Activated naive CD8-positive, alpha-beta T cell treated with anti-CD3 and anti-CD28 coated beads, Interleukin-2, amount 10 ng/mL, durations not matched to agents 7 days and 5 days (primary cell): ENCODE data around the gene TREML4. TPM values are rescaled to one million over a fixed set of nuclear protein-coding genes. Genes with fewer than 3 reads are reported as not detected.

Source experiments
- ATAC-seq: fragments of 150-1000 bp; cut with Tn5 transposase; one replicate; pipeline ENCODE4 v1.10.0; 2021; ENCODE audit warnings: low read depth, moderate library complexity
- POLR2A ChIA-PET: fragments of 350-600 bp; sonication (Branson Sonifier 250); formaldehyde crosslinking; loops from one replicate; lab custom pipeline; 2021; ENCODE audit warnings: antibody characterized with exemption; lab: Charles Lee
- DNase-seq: peaks from one replicate; pipeline ENCODE4 v3.0.0; 2021
- H3K27ac Mint-ChIP-seq: one replicate; pipeline ENCODE4 v1.8.0; 2022; ENCODE audit warnings: mild to moderate bottlenecking, mixed read lengths
- H3K27me3 Mint-ChIP-seq: one replicate; pipeline ENCODE4 v1.8.0; 2022; ENCODE audit warnings: mild to moderate bottlenecking, moderate library complexity, mixed read lengths
- H3K36me3 Mint-ChIP-seq: one replicate; pipeline ENCODE4 v1.8.0; 2021; ENCODE audit warnings: mild to moderate bottlenecking, mixed read lengths
- H3K4me1 Mint-ChIP-seq: one replicate; pipeline ENCODE4 v1.8.0; 2021; ENCODE audit warnings: mixed read lengths
- H3K4me3 Mint-ChIP-seq: one replicate; pipeline ENCODE4 v1.8.0; 2022; ENCODE audit warnings: mild to moderate bottlenecking, moderate library complexity, mixed read lengths
- H3K9me3 Mint-ChIP-seq: one replicate; pipeline ENCODE4 v1.8.0; 2021; ENCODE audit warnings: mixed read lengths
- total RNA-seq, 2 experiments: library from RNA; stranded (reverse); gene quantifications; one replicate each; pipeline ENCODE4 v1.2.3, GENCODE V29; 2021

Gene TREML4
- total RNA-seq, 2 experiments from 2014 or later, result not detected

DNA sequence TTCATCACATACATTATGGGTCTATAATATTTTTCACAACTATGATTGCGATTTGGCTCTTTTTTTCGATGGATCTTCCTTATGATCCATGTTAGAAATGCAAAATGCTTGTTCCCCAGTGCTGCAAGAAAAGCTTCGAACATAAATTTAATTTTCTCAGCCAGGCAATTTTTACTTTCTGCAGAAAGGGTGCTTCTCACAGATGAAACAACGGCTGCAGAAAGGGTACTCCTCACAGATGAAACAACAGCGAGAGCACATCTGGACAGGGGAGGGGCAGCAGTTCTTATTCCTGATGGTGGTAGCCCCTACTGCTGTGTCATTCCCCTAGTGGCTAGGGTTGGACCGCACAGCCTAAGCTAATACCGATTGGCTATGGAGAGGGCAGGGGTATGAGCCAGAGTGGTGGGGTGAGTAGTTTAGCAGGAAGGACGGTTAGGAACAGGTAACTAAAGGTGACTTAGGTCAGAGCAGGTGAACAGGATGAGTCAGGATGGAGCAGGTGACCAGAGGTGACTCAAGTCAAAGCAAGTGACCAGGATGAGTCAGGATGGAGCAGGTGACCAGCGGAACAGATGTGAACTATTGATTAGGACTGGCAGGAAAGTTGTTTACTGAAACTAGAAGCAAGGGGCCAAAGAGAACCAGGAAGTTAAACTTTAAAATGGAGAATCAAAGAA is 13.4 kb upstream of the TREML4 start:
- peaks cover 10% of the 10 kb centered on the region for H3K27me3 Mint-ChIP-seq
- no peak overlapping the region for H3K4me3 Mint-ChIP-seq
- no peak for ATAC-seq
- no peak overlapping the region for H3K27ac Mint-ChIP-seq
- peaks cover 6% of the 10 kb centered on the region for H3K36me3 Mint-ChIP-seq
- peaks cover 2% of the 10 kb centered on the region for H3K4me1 Mint-ChIP-seq
- H3K9me3 Mint-ChIP-seq, result peaks cover 13% of the 10 kb centered on the region
- POLR2A ChIA-PET, result no interaction called here
- DNase-seq, result no peak

DNA sequence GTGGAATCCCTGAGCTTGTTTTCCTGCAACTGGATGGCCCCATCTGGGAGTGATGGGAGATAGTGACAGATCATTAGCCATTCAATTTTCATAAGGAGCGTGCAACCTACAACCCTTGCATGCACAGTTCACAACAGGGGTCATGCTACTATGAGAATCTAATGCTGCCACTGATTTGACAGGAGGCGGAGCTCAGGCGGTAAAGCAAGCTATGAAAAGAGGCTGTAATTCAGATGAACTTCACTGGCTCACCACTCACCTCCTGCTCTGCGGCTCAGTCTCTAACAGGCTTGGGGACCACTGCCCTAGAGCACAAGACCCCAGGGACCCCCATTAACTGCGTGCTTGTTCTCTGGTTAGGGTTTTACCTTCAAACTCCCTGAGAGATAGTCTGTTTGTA is 12.4 kb upstream of the TREML4 start:
- POLR2A ChIA-PET, result interaction anchor here (1.3 kb wide), 1 partner anchor 13 kb away, joined by 4 read pairs; no protein-coding TSS in a partner anchor
- DNase-seq (no peak), ATAC-seq (no peak)
- Mint-ChIP-seq H3K27ac (no peak overlapping the region), H3K4me3 (no peak overlapping the region), H3K9me3 (peaks cover 19% of the 10 kb centered on the region), H3K36me3 (peaks cover 6% of the 10 kb centered on the region), H3K27me3 (peaks cover 13% of the 10 kb centered on the region), H3K4me1 (no peaks in the 10 kb centered on the region)

DNA sequence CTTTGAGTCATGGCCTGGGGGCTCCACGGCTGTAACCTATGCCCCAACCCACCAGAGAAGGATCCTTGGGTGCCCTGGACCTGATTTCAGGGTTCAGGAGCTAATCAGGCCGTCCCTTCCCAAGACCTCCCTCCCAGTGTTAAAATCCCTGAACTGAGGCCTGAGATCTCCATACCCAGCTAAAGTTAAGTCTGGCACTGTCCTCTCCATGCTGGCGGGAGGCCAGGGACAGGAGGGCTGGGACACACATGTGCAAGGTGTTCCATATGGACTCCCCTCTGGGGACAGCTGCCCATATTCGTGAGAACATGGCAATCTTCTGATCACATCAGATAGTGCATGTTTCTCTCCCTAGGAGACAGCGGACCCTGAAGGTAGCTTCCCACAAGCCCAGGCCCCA is 11.5 kb upstream of the TREML4 start:
- Mint-ChIP-seq H3K4me1 (no peaks in the 10 kb centered on the region), H3K27ac (no peak overlapping the region), H3K9me3 (peaks cover 19% of the 10 kb centered on the region), H3K36me3 (peaks cover 6% of the 10 kb centered on the region), H3K4me3 (no peak overlapping the region), H3K27me3 (peaks cover 10% of the 10 kb centered on the region)
- ATAC-seq (no peak), DNase-seq (no peak)
- POLR2A ChIA-PET, result interaction anchor here (0.6 to 1.3 kb wide), 2 partner anchors 14 to 113 kb away, joined by 4 read pairs; no protein-coding TSS in a partner anchor

DNA sequence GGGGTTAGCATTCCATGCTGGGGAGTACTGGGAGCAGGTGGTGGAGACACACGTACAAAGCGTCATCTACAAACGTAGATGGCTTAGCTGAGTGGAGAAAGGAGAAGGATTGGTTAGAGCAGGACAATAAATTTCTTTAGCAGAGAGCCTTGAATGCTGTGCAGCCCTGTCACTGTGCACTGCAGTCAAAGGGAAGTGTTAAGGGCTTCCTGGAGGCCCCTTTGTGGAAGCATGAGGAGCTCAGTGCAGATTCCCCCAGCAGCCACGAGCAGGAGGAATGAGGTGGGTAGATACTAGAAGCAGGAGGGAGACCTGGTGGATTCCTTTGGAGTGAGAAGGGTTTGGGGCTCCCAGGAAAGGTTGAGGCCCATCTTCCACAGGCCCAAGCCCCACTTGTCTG is 6.1 kb upstream of the TREML4 start:
- Mint-ChIP-seq H3K4me3 (no peak overlapping the region), H3K4me1 (peaks cover 6% of the 10 kb centered on the region), H3K9me3 (peaks cover 9% of the 10 kb centered on the region), H3K36me3 (no peaks in the 10 kb centered on the region), H3K27ac (peak overlapping the region; percentile 33), H3K27me3 (peaks cover 22% of the 10 kb centered on the region)
- POLR2A ChIA-PET, result no interaction called here
- ATAC-seq (no peak), DNase-seq (no peak)

DNA sequence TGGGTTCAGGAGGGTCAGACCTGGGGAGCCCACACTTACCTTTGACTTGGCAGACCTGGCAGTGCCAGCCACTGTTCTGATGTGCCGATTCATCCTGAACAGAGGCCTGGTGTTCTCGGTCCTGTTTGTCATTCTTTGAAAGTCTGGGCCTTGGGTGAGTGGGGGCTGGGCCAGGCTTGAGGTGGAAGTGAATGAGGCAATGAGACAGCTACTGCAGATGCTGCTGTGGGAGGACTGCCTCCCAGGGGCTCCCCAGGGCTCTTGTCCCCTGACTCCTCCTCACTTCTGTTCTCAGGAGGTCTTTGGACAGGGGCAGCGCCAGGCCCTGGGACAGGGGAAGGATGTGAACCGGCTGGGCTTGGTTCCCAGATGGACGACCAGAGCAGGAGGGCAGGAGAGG is 5.6 kb upstream of the TREML4 start:
- POLR2A ChIA-PET, result no interaction called here
- Mint-ChIP-seq H3K27ac (no peak overlapping the region), H3K9me3 (peaks cover 9% of the 10 kb centered on the region), H3K27me3 (peaks cover 22% of the 10 kb centered on the region), H3K4me3 (no peak overlapping the region), H3K36me3 (no peaks in the 10 kb centered on the region), H3K4me1 (peaks cover 6% of the 10 kb centered on the region)
- ATAC-seq (no peak), DNase-seq (no peak)

DNA sequence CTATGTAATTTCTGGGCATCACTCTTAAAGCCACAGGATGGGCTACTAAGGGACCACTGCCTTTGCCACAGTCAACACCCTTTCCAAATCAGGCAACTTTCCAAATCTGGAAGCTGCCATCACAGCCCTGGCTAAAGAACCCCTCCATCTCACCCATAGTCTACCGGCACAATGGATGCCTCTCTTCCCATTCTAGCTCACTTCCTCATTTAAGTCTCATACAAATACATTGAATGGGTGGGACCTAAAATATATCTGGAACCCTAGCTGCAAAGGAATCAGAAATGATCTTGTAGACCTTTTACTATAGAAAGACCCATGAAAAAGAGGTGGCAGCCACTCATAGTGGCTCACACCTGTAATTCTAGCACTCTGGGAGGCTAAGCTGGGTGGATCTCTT is 3.3 kb upstream of the TREML4 start:
- peaks cover 27% of the 10 kb centered on the region for H3K27me3 Mint-ChIP-seq
- DNase-seq (no peak), ATAC-seq (no peak)
- no peak overlapping the region for H3K4me3 Mint-ChIP-seq
- H3K36me3 Mint-ChIP-seq, result no peaks in the 10 kb centered on the region
- no peak overlapping the region for H3K27ac Mint-ChIP-seq
- peaks cover 7% of the 10 kb centered on the region for H3K4me1 Mint-ChIP-seq
- POLR2A ChIA-PET, result no interaction called here
- H3K9me3 Mint-ChIP-seq, result peaks cover 6% of the 10 kb centered on the region

DNA sequence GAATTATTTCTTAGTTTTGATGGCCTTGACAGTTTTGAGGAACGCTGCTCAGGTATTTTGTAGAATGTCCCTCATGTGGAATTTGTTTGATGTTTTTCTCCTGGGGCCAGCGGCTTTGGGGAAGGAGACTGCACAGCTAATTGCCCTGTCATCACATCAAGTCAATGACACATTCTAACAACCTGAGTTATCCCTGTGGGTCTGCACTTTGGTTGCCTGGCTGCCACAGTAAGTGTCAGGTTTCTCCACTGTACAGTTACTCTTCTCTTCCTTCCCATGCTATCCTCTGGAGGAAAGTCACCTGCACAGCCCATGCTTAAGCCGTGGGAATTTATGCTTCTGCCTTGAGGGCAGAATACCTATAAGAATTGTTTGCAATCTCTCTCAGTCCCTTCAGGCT is 1.4 kb upstream of the TREML4 start:
- H3K36me3 Mint-ChIP-seq, result no peaks in the 10 kb centered on the region
- H3K4me3 Mint-ChIP-seq, result no peak overlapping the region
- POLR2A ChIA-PET, result no interaction called here
- ATAC-seq (no peak), DNase-seq (no peak)
- H3K27me3 Mint-ChIP-seq, result peaks cover 29% of the 10 kb centered on the region
- peaks cover 7% of the 10 kb centered on the region for H3K4me1 Mint-ChIP-seq
- H3K27ac Mint-ChIP-seq, result no peak overlapping the region
- H3K9me3 Mint-ChIP-seq, result no peaks in the 10 kb centered on the region

DNA sequence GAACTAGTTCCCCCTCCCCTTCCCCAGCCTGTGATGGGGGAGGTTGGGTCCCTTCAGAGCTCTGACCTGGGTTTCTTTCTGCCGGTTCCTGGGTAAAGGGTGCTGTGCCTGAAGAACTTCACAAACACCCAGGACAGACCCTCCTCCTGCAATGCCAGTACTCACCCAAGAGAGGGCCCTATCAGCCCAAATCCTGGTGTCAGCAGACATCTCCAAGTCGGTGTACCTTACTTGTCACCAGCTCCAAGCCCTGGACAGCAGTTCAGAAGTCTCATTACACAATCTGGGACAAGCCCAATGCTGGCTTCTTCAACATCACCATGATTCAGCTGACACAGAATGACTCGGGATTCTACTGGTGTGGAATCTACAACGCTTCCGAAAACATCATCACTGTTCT is 467 bp downstream of the TREML4 start:
- ATAC-seq (no peak), DNase-seq (no peak)
- H3K36me3 Mint-ChIP-seq, result no peaks in the 10 kb centered on the region
- peaks cover 38% of the 10 kb centered on the region for H3K27me3 Mint-ChIP-seq
- POLR2A ChIA-PET, result no interaction called here
- peaks cover 1% of the 10 kb centered on the region for H3K4me1 Mint-ChIP-seq
- no peak overlapping the region for H3K27ac Mint-ChIP-seq
- H3K9me3 Mint-ChIP-seq, result no peaks in the 10 kb centered on the region
- no peak overlapping the region for H3K4me3 Mint-ChIP-seq

DNA sequence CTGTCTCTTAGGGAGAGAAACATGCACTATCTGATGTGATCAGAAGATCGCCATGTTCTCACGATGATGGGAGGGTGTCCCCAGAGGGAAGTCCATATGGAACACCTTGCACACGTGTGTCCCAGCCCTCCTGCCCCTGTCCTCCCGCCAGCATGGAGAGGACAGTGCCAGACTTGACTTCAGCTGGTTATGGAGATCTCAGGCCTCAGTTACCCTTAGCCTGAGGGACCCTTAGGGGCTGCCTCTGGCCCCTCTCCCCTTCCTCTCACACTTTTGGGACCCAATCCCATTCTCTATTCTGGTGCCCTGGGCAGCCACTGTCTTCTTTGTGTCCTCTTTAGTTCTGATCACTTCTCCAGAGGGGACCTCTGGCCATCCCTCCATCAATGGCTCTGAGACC is 1.6 kb downstream of the TREML4 start:
- Mint-ChIP-seq H3K27me3 (peaks cover 42% of the 10 kb centered on the region), H3K4me1 (peaks cover 1% of the 10 kb centered on the region), H3K27ac (peak overlapping the region; percentile 10), H3K36me3 (no peaks in the 10 kb centered on the region), H3K4me3 (no peak overlapping the region), H3K9me3 (no peaks in the 10 kb centered on the region)
- POLR2A ChIA-PET, result no interaction called here
- DNase-seq, result no peak
- ATAC-seq, result no peak

DNA sequence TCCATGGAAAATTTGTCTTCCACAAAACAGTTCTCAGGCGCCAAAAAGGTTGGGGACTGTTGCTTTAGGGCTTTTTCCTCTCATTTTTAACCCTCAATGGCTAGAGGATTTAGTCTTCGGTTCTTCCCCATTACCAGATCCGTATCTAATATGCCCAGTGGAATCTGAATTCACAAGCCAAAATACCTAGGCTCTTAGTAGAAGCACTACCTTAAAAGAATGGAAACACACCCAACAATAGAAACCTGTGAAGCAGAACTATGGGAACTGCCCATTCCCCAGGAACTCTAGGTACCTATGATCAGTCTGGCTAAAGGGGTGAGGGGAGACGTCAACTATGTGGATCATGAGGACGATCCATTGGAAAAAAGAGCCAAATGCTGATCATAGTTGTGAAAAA is 3.1 kb downstream of the TREML4 start:
- Mint-ChIP-seq H3K9me3 (no peaks in the 10 kb centered on the region), H3K4me3 (no peak overlapping the region), H3K4me1 (peaks cover 1% of the 10 kb centered on the region), H3K27ac (no peak overlapping the region), H3K27me3 (peaks cover 33% of the 10 kb centered on the region), H3K36me3 (no peaks in the 10 kb centered on the region)
- DNase-seq (no peak), ATAC-seq (no peak)
- POLR2A ChIA-PET, result no interaction called here

DNA sequence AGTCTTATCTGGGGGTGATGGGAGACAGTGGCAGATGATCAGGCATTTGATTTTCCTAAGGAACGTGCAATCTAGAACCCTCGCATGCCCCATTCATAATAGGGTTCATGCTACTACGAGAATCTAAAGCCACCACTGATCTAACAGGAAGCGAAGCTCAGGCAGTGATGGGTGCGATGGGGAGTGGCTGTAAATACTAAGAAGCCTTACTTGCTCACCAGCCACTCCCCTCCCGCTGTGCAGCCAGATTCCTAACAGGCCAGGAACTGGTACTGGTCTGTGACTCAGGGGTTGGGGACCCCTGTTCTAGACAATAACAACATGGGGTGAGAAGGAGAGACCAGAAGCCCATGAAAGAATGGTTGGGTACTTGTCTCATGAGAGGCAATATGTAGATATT is 4.5 kb downstream of the TREML4 start:
- Mint-ChIP-seq H3K9me3 (no peaks in the 10 kb centered on the region), H3K36me3 (no peaks in the 10 kb centered on the region), H3K4me1 (peaks cover 4% of the 10 kb centered on the region), H3K4me3 (no peak overlapping the region), H3K27me3 (peaks cover 29% of the 10 kb centered on the region), H3K27ac (no peak overlapping the region)
- DNase-seq (no peak), ATAC-seq (no peak)
- POLR2A ChIA-PET, result interaction anchor here (0.6 kb wide), 1 partner anchor 376 kb away, joined by 5 read pairs; no protein-coding TSS in a partner anchor

DNA sequence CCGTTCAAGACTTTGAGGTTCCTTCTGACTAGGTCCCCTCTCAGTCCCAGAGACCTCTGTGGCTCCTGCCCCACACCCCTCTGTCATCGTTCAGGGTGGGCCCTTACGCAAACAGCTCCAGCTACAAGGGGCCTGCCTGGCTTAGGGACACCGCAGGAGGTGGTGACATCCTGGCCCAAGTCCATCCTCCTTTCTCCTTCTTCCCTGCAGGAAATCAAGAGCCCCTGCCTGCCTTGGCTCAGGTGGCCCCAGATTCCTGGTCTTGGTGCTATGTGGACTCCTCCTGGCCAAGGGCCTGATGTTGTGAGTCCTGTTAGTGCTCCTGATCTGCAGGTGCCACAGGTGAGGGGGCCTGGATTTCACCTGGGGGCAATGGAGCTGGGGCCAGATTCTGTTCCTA is 8.1 kb downstream of the TREML4 start:
- no peak overlapping the region for H3K27ac Mint-ChIP-seq
- H3K27me3 Mint-ChIP-seq, result peaks cover 53% of the 10 kb centered on the region
- H3K4me1 Mint-ChIP-seq, result peaks cover 2% of the 10 kb centered on the region
- no peak overlapping the region for H3K4me3 Mint-ChIP-seq
- POLR2A ChIA-PET, result no interaction called here
- DNase-seq (no peak), ATAC-seq (no peak)
- peaks cover 2% of the 10 kb centered on the region for H3K36me3 Mint-ChIP-seq
- no peaks in the 10 kb centered on the region for H3K9me3 Mint-ChIP-seq

DNA sequence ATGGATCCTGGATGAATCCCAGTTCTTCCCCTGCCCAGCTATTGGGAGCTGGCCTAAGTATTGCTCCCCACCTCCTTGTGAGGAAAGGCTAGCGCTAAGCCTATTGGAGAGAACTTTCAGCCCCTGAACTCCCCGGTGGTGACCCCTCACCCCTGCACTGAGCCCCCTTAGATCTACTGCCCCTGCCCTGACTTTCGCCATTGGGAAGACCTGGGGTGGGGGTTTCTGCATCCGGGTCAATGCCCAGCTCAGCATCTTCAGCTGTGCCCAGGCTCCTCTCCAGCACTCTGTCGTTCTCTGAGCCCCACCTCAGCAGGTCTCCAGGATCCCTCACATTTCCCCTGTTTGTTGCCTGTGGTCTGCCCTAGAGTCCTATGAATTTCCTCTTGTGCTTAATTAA is 9.0 kb downstream of the TREML4 start:
- peaks cover 50% of the 10 kb centered on the region for H3K27me3 Mint-ChIP-seq

DNA sequence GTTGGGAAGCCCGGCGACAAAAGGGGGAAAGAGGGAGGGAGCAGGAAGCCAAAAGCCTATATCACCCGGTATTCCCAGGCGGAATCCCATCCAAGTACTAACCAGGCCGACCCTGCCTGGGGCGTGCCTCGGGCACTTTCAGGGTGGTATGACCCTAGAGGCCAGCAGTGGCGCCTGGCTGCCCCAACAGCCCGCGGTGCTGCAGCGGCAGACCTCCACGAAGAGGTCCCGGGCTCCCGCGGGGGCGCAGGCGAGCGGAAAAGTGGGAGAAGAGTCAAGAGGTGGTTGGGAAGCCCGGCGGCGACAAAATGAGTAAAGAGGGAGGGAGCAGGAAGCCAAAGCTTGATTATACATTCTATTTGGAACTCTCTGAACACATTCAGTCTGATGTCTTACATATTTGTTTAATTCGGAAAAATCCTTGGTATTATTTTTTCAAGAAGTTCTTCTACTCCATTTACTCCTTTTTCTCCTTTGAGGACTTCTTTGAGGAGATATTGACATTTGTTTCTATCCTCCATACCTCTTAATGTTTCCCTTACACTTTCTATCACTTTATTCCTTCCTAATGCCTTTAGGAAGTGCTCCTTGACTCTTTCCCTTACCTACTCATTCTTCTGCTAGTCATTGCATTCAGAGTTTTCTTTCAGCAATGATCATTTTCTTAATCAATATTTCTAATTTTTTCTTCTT is 11.5 kb downstream of the TREML4 start:
- peaks cover 46% of the 10 kb centered on the region for H3K27me3 Mint-ChIP-seq
- no peak for ATAC-seq
- no peaks in the 10 kb centered on the region for H3K9me3 Mint-ChIP-seq
- H3K27ac Mint-ChIP-seq, result no peak overlapping the region
- POLR2A ChIA-PET, result interaction anchor here (0.7 kb wide), 1 partner anchor 257 kb away, joined by 5 read pairs; no protein-coding TSS in a partner anchor
- peaks cover 4% of the 10 kb centered on the region for H3K4me1 Mint-ChIP-seq
- no peak overlapping the region for H3K4me3 Mint-ChIP-seq
- DNase-seq, result no peak
- peaks cover 2% of the 10 kb centered on the region for H3K36me3 Mint-ChIP-seq

More for the DNA sequence above, 9.0 kb downstream of the TREML4 start:
- H3K9me3 Mint-ChIP-seq, result no peaks in the 10 kb centered on the region
- H3K4me1 Mint-ChIP-seq, result peaks cover 2% of the 10 kb centered on the region
- DNase-seq, result no peak
- H3K4me3 Mint-ChIP-seq, result no peak overlapping the region
- no peak for ATAC-seq
- H3K36me3 Mint-ChIP-seq, result peaks cover 2% of the 10 kb centered on the region
- POLR2A ChIA-PET, result no interaction called here
- no peak overlapping the region for H3K27ac Mint-ChIP-seq
